ENCODE measurements around the gene NCOA4. TPM values are rescaled to one million over a fixed set of nuclear protein-coding genes. Genes with fewer than 3 reads are reported as not detected.
"Not testable (repeated sequence)": the region's sequence is repeated elsewhere in the genome, so short reads cannot be mapped to it uniquely, and the experiment has no call there.

The NCOA4 gene
- total RNA-seq, 1 experiment from 2014 or later = 144 TPM

DNA sequence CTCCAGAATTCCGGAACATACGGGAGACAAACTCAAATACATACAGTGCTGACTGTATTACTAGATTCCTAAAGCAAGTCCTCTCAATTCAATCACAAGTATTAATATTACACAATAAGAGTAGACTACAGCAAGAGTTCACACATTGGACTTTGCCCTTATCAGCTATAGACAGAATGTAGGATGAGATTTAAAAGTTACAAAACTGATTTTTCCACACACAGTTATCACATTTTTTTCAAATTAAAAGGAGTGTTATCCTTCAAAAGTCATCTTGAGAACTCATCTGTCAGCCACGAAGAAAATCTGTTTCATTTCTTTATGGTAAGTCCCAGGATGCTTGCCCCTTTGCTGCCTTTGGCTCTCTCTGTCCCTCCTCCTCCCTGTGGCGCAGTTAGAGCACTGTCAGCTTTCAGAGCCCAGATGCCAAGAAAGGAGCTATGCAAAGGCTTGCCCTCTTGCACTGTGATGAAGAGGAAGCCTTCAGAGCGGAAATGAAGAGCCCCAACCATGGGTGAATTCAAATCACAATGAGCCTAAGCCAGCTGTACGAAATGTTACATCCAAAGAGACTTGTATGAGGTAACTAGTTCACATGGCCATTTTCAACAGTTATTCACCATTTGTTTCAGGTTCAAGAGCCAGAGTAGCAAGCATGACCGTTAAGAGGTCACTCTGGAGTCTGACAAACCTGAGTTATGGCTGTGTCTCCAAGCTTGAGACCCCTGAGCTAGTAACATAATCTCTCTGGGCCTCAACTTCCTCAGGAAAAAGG lies 10.7 kb downstream of the NCOA4 start:
- no peak for DNase-seq (ENCODE audit: low read depth)

DNA sequence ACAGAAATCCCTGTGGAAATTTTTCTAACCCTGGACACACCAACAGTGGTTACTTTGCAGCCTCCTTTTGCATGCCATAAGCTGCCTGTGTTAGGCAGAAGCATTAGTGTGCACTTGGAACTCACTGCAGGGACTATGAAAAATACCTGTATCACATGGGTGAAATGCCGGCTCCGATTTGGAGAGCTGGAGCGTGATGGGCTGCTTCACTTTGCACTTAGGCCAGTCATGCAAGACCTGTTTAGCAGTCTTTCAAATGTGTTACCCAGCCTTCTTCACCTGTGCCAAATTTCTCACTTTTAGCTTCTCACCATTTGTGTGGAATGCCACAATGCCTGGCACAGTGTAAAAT lies 11.3 kb downstream of the NCOA4 start:
- no peak for DNase-seq (ENCODE audit: low read depth)

DNA sequence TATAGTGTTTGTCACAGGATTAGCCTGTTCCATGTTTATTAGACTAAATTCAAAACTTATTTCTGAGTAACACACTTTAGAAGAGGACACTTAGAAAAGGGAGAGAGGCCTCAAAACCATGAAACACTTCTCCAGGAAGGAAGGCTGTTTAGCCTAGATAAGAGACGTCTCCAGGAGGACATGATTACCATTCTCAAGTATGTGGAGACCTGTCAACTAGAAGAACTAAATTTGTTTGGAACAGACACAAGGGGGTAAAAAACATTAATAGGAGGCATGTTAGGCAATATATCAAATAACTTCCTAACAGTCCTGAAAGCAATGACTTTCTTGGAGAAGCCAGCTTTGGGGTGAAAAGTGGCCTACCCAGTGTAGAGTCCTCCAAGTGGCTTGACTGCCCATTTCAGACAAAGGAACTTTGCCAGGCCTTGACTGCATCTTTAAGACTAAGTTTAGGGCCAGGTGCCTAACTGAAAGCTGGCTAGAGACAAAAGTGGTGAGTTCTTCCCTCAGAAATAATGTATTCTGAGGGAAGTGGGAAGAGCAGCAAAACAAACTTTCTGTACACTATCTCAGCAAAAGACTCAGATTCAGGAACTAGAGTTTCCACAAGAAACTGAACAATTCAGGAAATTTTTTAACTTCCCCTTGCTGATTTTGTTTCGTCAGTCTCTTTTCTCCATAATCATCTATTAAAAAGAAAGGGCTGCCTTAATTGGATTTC lies 11.8 kb downstream of the NCOA4 start:
- DNase-seq (ENCODE audit: low read depth) = no peak

DNA sequence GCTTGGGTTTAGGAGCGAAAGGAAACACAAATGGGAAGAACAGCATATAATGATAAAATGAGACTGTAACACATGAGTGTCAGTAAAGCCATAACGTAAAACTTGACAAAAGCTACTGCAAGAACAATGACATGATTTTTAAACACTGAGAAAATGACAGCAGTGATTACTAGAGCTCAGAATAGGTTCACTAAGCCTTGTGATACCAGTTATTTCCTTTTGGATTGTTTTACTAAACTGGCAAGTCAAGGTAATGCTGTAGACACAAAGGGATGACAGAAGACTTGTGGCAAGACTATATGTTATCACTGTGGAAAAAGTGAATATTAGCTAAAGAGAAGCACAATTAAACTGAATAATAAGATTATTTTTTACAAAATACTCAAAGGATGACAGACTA lies 12.7 kb downstream of the NCOA4 start:
- no peak for DNase-seq (ENCODE audit: low read depth)

DNA sequence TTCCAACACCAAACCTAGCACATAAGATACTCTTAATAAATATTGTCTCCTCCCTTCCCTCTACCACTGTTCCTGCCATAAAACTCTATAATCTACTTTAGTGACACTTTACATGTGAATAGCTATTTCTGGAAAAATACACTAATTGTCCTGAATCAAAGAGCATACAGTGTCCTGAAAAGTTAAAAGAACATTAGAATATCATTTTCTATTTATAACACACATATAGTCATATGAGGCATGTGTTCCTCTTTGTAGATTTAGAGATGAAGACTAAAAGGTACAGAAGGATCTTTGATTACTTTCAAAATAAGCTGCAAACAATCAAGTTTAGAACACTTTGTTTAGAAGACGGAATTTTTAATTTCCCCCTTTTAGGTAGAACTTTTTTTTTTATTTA lies 13.6 kb downstream of the NCOA4 start:
- no peak for DNase-seq (ENCODE audit: low read depth)

DNA sequence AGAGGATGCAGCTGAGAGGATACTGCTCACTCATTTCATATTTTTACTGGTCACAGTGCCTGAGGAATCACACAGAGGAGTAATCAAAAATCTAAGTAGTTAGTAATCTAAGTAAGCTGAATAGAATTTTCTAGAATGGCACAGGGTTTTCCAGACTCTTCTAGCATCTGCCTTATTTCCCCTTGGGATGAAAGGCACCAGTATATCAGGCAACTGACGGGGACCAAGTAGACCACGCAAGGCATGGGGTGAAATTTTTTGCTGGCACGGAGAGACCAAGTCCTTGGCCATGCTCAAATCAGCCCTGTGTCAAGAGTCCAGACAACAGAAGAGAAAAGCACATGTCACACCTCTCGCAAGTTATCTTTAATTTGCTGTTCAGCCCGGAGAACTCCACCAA lies 14.2 kb downstream of the NCOA4 start:
- no peak for DNase-seq (ENCODE audit: low read depth)

DNA sequence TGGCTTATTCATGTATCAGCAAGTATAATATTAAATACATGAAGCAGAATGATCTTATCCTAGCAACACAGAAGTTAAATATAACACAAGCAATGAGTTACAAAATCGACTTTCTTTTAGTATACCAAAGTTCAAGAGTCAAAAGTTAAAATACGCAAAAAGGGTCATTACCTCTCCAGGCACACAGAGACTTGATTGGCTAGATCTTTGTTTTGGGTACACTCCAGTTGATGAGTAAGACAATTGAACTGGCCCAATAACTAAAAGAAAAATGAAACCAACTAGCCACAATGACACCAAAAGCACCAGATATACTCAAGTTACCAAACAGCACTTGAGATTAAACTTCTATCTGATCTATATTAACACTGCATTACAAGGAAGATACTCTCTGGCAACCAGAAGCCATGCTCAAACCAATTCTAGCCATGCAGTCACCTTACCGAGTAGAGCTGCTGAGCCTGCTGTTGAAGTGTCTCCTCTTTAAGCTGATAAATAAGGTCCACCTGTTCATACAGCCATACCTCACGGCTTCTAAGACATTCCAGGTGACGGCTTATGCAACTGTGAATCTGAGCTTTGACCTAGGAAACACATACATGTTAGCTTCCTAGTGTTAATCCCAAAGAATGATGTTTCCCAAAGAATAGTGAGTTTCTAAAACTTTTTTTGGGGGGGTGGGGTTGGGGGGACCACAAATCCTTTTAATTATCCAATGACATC lies 15.6 kb downstream of the NCOA4 start:
- DNase-seq (ENCODE audit: low read depth) = no peak

DNA sequence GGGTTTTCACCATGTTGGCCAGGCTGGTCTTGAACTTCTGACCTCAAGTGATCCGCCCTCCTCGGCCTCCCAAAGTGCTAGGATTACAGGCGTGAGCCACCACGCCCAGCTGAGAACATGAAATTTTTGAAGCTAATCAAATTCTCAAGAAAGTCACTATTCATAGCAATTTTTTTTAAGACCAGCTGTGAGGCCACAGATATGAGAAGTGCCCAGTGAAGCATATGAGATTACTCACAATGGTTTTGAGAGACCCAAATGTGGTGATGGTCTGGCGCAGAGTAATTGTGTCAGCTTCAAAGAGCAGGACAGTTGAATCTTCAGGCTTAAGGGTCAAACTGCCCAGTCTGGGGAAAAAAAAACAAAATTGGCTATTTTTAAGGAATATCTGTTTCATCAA lies 16.2 kb downstream of the NCOA4 start:
- no peak for DNase-seq (ENCODE audit: low read depth)

DNA sequence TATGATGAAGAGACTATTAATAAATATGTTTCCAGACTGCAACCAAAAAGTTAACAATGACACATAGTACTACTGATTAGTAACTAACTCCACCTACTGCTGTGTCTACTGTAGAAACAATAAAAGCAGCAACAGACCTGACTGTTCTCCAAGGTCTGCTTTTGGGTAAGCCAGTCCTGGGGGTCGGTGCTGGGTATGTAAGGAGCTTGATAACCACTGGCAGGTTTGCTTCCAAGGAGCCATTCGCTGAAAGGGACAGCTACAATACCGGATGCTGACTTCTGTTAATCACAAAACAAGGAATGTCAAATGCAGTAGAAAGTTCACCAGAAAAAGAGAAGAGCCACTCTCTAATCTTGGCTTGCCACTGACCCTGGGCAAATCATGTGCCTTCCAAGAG lies 17.7 kb downstream of the NCOA4 start:
- no peak for DNase-seq (ENCODE audit: low read depth)

DNA sequence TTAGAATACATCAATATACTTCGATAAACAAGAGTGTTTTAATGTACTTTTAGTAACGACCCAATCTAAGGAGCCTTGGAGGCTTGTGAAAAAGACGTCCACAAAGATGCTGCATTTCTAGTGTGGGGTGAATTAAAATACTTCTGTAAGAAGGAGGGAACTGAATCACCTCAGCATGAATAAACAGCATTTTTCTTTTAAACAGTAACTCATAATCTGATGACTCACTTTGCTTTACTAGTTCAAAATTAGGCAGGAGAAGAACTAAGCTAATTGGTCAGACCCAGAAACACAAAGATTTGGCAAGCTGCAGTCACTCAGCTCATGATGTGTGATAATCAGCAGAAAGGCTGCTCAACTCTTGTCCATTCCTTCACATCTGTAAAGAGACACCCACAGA lies 24.2 kb downstream of the NCOA4 start:
- peak; percentile 45 for DNase-seq (ENCODE audit: low read depth)

DNA sequence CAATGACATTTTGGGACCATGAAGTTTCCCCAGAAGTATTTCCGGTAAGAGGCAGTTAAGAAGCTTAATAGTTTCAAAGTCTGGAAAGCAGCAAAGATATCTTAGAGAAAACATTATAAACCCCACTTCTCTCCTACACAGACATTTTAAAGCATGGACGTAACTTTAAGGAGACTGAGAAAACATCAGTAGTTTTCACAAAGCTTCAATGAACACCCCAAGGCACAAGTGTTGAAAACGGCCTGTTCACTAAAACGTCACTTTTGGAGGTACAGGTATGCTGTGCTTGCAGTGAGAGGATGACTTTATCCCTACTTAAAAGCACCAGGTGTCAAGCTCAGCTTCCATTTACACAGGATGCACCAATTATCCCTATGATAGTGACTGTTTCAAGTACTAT lies 25.0 kb downstream of the NCOA4 start:
- DNase-seq (ENCODE audit: low read depth) = no peak

DNA sequence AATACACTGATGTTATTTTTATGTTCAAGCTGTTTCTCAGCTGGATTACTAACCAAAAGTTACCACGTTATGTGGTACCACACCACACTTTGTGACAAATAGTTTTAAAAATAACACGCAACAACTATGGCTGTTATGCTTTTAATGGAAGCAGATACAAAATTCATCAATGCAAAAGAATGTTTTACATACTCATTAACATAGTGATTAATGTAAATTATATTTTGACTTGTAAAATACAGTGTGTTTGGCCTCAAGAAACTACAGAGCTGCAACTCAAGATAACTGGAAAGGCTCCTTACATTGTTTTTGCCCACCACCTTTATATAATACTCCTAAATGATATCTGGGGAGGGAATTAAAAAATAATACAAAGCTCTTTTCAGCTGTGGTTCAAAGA lies 25.5 kb downstream of the NCOA4 start:
- no peak for DNase-seq (ENCODE audit: low read depth)

DNA sequence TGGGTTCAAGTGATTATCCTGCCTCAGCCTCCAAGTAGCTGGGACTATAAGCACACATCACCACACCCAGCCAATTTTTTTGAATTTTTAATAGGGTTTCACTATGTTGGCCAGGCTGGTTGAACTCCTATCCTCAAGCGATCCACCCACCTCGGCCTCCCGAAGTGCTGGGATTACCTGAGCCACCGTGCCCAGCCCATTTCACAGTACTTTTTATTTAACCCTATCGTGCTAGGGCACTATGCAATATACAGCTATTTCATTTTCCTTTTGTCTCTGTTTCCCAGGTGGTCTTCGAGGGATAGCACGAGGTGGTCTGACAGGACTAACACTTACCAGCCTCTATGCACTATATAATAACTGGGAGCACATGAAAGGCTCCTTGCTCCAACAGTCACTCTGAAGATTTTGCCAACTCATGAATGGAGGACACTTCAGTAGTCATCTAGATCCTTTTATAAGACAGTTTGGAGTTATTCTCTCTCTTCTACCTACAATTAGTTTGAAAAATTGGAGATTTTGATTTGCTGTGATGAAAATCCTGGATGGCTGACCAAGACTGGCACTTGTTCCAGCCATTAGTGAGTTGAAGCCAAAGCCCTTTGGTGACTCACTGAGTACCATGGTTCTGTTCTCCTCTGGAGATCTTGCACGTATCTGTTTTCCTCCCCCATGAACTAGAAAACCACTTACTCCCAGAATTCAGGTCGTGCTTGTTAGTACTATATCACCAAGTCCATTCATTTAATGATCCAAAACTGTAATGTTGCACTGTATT lies 27.3 kb downstream of the NCOA4 start:
- DNase-seq (ENCODE audit: low read depth) = peak; percentile 4

DNA sequence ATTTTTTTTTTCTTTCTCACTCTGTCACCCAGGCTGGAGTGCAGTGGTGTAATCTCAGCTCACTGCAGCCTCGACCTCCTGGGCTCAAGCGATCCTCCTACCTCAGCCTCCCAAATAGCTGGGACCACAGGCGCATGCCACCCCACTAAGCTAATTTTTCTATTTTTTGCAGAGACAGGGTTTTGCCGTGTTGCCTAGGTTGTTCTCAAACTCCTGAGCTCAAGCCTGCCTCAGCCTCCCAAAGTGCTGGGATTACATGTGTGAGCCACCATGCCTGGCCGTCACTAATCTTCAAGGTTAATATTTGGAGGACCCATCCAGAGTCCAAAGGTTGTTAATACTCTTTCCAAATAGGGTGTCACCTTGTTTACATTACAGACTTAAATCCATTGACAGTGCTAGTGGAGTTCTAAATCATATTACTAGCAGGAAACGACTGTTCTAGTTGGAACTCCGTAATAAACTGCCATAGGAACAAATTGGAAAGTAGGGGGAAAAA lies 28.2 kb downstream of the NCOA4 start:
- DNase-seq (ENCODE audit: low read depth) = not testable (repeated sequence)

DNA sequence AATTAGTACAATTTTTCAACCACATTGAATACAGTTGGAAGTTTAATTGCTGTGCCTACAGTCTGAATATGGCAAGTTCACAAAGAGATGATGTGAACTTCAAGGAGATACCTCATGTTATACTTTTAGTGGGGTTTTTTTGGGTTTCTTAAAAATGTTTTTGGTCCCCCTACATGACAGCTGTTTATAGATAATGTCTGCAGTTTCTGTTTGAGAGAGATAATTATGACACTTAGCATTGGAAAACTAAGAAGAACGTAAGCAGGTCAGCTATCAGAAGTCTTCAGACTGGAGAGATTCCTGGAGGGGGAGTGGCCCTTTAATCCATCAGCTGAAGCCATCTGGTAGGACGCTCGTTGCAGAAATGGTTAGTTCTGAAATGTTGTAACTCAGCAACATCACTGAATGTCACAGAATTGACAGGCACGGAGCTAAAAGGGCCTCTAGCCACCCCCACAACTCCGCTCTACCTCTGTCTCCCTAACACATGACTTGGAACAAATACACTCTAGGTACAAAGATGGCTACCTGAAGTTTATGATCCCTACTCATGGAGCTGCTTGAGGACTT lies 29.2 kb downstream of the NCOA4 start:
- no peak for DNase-seq (ENCODE audit: low read depth)

DNA sequence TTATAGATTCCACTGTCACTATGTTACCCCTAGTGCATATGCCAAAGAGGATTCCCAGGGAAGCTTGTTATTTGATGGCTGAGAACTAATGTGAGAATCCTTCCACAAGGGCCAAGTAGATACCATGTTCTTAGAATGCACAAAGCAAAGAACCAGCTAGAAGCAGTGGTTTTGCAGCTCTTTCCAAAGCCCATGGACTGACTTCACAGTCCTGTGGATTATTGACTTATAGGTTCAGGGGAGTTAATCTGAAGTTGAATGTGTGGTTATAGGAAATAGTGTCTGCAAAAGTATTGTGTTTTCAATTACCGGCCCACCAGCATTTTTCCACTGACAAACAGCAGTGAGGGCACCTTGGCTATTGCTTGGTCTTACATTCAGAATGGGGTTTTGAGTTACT lies 29.9 kb downstream of the NCOA4 start:
- no peak for DNase-seq (ENCODE audit: low read depth)

DNA sequence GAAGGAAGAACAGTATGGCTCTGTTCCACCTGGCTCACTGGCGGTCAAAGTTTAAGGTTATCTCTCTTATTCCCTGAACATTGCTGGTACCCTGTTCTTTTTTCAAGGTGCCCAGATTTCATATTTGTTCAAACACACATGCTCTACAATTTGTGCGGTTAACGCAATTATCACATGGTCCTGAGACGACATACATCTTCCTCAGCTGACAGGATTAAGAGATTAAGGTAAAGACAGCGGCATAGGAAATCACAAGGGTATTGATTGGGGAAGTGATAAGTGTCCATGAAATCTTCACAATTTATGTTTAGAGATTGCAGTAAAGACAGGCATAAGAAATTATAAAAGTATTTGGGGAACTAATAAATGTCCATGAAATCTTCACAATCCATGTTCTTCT lies 30.5 kb downstream of the NCOA4 start:
- not testable (repeated sequence) for DNase-seq (ENCODE audit: low read depth)

DNA sequence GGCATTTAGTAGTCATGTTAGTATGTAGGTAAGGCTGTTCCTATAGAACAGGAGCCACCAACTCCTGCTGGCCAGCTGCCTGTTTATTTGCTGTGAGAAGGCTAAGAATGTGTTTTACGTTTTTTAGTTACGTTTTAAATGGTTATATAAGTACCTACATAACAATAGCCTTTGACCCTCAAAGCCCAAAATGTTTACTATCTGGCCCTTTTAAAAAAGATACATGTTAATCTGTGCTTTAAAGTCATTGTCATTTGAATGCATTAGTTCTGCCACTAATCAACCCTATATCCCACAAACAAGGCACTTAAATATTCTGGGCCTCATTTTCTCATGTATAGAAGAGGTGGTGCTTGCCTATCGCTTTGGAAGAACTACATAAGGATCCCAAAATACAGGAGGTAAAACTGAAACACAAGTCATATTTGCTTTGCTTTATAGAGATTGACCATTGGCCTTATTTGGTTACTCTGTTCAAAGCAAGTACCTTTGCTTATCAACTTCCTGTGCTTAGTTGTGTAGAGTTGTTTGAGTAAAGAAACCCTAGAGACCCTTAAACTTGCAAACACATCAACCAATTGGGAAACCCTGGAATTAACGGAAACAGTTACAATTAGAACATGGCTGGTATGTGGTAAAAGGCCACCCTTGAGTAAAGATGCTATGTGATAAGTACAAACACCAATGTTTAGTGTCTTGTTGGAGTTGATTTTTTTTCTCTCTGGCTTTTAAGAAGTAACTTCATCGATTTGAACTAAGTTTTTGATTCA lies 32.2 kb downstream of the NCOA4 start:
- DNase-seq (ENCODE audit: low read depth) = no peak

DNA sequence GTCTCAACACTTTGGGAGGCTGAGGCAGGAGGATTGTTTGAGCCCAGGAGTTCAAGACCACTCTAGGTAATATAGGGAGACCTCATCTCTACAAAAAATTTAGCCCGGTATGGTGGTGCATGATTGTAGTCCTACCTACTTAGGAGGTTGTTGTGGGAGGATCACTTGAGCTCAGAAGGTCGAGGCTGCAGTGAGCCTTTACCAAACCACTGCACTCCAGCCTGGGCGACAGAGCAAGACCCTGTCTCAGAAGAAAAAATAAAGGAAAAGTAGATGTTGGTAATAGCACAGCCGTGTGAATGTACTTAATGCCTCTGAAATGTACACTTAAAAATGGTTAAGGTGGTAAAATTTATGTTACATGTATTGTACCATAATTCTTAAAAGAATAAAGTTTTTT lies 32.9 kb downstream of the NCOA4 start:
- no peak for DNase-seq (ENCODE audit: low read depth)

DNA sequence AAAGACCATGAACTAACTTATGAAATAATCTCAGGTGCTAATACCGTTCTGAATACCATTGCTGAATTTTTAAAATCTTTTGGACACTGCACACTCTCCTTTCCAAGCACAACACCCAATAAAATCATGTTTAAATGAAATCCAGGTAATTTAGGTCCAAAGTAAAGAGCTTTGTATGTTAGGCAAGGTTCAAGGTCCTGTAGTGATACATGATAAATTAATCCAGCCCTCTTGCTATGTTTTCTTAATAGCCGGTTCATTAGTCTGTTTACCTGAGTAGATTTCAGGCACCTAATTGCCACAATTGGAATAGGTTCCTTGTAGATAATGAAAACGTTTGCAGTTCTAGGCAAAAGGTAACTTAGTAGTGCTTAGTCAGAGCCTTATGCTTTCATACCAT lies 44.8 kb downstream of the NCOA4 start:
- DNase-seq (ENCODE audit: low read depth) = not testable (repeated sequence)

DNA sequence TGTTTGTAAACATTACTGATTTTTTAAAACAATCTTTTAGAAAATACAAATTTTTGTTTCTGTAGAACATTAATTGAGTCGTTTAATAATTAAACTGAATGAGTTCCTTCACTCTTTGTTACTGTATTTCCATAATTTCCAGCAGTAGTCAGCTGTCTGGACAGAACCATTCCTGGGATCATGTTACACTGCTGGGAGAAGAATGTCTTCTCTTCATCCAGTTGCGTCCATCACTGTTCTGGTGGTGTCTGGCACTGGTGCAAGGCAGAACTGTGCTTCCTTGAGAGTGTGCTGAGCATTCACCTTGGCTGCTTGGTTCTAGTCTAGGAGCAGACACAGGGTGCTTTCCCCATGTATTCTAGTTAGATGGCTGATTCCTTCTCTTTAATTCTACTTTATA lies 46.0 kb downstream of the NCOA4 start:
- DNase-seq (ENCODE audit: low read depth) = not testable (repeated sequence)
